HG02588 (cell line): ENCODE results near the gene PPL.

Source experiments
- ATAC-seq: cut with Tn5 transposase; IDR thresholded peaks from one replicate; pipeline ENCODE4 v1.9.1; 2021; ENCODE audit warnings: mild to moderate bottlenecking, moderate library complexity; ENCODE audit not compliant: unreplicated experiment

Gene PPL

DNA sequence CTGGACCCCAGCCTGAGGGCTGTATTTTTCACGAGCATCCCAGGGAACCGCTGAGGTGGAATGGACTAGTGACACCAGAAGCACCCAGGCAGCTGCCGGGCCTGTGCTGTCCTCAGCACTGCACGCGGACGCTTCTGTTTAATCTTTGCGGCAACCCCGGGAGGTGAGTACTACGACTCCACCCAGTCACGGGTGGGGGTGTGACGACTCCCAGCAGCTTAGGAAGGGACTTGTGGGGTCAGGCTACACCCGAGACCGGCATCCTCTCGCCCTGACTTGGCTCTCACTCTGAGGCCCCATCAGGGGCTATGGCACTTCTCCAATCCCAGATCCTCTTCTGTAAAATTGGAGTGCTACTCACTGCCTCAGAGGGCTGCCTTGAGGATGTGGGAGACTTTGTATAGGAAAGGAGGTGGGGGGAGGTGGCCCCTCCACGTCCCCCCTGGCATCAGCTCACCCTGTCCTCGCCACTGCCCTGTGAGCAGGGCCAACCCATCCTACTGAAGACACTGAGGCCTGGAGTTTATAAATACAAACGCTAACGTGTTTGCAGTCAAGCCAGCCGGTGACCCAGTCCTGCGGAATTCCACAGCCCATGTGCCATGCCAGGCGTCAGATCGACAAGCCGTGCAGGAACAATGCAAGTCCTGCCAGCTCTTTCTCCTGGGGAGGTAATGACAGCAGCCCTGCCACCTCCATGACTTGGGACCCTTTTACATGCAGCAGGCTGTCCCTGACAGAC lies 44.4 kb downstream of the PPL start:
- no peak for ATAC-seq

DNA sequence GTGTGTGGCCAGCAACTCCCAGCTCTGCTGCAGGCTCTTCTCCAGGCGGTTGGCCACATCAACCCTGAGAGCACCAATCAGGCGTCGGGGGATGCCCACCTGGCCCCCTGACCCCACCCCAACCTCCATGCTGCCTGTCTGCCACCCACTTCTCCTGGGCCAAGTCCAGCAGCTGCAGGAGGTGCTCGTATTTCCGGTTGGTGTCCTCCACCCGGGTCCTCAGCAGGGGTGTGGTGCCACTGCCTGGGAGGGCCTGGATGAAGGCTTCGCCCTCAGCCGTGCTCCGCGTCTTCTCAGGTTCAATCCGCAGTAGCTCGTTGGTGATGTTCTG lies 45.1 kb downstream of the PPL start:
- ATAC-seq, result no peak

DNA sequence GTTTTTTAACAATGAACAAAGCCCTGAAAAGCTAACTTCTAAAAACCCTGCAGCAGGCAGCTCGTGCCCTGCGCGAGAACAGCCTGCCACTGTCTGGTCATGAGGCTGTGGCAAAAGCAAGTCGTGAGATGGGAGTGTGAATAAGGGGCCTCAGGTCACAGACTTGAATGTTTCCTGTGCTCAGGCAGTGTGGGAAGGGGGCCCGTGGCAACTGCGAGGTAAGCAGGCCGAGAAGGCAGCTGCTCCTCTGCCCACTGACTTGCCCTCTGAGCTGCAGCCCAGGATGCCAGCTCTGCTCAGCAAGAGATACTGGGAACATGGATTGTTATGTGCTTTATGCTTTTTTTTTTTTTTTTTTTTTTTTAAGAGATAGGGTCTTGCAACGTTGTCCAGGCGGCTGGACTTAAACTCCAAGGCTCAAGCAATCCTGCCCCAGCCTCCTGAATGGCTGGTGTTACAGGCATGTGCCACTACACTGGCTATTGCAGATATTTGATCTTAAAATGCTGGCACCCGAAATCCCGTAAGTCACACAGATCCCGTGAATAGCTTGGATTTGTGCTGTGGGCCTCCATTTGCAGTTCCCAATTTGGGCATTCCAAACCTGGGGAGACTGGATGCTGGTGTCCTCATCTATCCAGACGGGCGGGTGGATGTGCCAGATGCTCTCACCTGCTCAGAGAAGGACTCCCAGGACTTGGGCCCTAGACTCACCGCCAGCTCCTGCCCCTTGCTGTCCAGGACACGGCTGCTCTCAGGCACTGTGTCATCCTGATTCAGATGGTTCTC lies 45.7 kb downstream of the PPL start:
- no peak for ATAC-seq

DNA sequence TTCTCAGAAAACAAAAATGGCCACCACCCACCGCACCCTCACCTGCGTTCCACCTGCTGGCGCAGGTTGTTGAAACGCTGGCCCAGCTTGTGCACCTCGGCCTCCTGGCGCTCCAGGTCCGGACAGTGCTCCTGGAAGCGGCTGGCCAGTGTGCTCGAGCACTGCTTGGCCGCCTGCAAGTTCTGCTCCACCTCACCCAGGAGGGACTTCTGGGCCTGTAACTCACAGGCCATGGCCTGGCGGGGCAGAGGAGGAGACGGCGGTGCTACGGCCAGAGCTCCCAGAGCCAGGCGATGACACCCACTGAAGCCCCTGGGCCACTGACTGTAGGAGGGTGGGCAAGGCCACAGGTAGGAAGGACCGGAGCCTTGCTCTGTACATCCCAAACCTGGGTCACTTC lies 46.3 kb downstream of the PPL start:
- no peak for ATAC-seq

DNA sequence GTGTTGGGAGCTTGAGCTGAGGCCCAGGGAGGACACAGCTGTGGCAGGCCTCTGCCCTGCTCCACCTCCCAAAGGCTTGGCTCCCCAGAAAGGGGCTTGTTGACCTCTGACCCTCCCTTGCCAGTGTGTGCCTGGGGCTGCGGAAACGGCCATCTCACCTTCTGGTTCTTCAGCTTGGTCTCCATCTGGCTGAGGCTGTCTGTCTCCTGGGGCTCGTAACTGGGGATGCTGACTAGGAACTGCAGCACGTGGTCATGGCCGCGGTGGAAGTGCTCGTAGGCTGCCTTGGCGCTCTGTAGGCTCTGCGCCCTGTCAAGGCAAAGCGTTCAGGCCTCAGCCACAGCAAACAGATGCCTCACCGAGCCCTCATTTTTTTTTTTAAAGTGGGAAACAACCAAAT lies 46.9 kb downstream of the PPL start:
- ATAC-seq, result no peak

DNA sequence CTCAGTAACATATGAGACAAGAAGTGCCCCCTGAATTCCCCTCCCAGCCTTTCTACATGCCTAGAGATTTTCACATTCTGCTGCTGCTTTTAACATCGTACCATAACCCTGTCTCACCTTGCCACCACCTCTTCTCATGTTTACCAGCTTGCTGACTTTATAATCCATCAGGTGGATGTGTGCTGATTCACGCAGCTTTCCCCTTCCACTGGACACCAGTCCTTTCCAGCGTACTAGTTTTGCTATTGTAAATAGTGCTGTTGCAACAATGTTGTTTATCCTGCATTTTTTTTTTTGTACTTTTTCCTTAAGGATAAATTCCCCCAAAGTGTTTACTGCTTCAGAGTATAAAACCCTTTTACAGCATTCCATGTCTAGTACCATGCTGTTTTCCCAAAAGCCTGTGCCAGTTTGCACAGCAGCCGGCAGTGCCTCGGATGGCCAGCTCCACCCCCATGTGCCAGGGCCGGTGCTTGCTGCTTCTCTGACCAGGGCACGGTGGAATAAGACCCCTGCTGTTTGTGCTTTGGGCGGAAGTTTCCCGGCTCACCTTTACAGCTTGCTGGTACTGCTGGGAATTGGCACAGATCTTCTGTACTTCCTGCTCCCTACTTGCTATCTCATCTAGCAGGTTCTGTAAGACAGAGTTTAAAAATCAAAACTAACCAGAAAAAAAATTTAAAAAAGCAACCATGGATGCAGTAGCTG lies 48.4 kb downstream of the PPL start:
- no peak for ATAC-seq

DNA sequence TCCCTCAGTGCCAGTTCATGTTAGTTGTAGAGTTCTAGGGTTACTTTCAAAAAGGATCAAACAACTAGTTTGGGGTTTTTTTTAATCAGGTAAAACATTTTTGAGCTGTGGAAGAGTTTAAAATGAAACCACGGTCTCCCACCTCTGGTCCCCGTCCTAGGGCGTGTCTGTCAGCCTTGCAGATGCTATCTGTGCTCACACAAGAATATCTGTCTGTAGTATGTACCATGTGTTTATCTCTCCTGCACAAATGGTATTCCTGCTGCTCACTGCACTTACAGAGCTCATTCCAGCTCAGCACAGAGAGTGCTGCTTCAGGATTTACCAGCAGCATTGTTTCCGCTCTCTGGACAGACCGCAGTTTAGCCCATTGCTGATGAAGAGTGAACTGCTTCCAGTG lies 50.8 kb downstream of the PPL start:
- no peak for ATAC-seq

DNA sequence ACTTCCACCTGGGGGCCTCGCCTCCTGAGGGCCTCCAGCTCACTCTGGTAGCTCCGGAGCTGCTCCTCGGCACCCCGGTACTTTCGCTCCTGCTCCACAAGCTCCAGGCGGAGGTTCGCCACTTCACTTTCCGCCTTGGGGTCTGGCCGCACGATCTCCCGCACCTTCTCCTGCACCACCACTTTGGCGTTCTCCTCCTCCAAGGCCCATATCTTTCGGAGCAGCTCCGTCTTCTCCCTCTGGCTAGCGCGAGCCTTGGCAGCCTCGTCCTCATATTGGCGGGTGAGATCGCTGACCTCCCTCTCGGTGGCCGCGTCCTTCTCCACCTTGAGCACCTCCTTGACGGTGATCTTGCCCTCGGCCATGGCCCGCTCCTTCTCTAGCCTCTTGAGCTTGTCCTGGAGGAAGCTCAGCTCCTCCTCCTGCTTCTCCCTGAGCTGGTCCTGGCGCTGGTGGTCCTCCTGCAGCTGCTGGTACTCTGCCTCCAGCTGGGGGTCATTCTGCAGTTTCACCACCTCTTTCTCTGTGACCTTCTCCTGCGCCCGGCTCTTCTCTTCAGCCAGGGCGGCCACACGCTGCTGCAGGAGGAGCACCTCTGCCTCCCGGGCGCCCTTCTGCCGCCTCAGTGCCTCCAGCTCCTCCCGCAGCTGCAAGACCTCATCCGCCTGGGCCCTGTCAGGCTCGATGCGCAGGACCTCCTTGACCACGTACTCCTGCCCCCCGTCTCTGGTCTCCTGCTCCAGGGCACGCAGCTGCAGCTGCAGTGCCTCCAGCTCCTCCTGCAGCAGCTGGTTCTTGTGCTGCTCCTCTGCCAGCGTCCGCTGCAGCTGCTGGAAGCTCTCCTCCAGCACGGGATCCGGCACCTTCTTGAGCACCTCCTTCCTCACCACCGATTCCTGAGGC lies 51.7 kb downstream of the PPL start:
- no peak for ATAC-seq

DNA sequence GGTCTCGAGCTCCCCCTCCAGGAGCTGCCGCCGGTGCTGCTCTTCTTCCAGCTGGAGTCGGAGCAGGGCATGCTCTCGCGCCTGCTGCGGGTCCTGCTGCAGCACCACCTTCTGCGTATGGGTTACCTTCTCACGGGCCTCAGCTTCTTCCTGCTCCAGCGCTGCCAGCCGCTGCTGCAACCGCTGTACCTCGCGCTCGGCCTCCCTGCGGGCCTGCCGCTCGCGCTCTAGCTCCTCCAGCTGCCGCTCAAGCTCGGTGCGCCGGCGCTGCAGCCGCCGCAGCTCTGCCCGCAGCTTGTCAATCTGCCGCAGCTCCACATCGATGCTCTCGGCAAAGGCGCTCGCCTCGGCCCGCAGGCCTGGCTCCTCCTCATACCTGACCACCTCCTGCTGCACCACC lies 52.7 kb downstream of the PPL start:
- ATAC-seq, result no peak

DNA sequence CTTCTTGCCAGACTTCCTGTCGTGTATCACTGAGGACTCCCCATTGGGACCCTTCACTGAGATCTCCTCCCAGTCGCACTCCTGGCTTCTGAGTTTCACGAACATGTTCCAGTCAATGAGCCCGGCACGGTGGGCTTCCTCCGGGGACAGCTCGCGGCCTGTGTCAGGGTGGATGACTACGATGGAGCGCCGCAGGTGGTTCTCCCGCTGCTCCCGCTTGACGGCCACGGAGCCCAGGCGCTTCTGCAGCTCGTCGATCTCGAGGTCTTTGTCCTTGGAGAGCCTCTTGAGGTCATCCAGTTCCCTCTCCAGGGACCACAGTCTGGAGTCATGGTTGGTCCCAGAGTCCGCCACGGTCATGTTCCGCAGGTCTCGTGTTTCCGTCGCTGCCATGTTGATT lies 53.4 kb downstream of the PPL start:
- ATAC-seq, result no peak

DNA sequence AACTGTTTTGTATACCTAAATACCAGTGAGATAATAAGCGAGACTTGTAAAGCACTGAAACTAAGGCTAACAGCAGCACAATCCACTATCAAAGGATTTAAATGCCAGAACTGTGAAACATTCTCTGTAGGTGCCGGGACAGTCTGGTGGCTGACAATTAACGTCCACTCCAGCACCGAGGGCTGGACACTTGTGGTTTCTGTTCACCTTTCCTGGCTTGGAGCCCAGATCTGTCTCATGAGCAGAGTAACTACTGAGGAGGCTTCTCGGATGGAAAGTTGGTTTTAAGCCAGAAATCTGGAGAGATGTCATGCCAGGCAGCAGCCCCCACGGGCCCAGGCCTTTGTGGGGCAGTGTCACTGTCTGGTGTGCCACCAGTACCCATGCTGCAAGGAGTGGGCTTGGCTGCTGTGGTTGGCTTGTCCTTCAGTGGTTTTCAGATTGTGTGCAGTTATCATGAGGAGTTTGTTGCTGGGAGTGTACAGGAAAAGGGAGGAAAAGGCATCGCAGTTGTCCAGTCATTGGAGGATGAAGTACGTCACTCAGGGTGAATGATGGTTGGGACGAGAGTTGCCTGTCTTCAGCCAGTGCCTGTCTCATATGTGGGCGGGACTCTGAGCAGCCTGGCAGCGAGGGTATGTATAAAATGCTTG lies 54.2 kb downstream of the PPL start:
- ATAC-seq, result no peak

DNA sequence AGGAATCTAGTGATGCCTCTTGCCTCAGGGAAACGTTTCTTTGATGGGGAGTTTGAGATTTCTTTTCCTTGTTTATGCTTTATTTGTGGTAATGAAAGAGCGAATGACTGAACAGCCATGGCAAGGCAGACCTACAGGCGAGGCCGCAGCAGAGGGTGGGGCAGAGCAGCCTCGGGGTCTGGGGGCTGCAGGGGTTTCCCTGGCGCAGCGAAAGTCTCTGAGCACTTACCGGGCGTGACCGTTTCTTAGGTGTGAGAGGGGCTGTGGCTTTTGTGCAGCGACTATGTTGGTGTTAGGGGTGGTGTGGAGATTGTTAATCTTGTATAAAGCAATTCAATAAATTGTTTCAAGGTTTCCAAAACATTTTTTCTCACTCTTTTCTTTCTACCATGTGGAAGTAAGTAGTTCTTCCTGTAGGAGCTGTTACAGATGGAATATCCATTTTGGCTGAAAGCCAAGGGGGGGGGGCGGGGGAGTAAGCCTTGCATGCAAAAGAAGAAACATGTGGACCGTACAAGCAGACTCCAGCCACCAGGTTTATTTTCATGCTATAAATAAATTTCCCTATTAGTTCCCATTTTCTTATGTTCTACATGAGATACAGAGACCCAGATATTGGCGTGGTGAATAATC lies 54.8 kb downstream of the PPL start:
- ATAC-seq, result no peak

DNA sequence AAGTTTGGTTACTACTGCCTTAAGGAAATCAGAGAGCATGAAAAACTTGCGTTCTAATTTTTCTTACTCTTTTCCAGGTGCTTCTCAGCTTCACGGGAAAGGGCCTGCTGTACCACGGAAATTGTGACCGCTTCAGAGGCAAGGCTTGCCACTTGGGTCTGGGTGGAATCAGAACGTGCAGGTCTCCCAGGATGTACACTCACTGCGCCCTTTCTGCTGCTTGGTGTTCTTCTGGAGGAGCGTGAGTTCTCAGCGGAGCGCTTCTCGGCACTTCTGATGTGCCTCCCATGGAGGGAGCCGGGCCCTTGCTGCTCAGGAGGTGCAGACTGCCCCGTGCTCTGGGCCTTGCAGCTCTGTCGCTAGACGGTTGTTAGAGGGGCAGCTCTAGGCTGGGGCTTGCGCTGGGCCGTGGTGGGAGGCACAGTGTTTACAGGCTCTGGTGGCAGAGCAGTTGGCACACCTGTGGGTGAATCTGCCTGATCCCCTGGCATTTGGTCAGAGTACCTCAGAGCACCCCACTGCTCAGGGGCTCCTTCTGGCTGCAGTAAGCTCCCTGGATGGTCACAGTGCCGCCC lies 56.9 kb downstream of the PPL start:
- no peak for ATAC-seq

DNA sequence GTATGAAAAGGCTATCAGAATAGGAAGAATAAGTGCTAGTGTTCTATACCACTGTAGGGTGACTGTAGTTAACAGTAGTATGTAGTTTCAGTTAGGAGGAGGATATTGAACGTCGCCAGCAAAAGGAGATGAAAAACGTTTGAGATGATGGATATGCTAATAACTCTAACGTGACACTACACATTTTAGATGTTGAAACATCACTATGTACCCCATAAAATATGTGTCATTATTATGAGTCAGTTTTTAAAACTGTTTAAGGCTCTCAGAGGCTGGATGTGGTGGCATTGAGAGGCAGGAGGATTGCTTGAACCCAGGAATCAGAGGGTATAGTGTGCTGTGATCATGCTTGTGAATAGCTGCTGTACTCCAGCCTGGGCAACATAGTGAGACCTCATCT lies 57.9 kb downstream of the PPL start:
- no peak for ATAC-seq

DNA sequence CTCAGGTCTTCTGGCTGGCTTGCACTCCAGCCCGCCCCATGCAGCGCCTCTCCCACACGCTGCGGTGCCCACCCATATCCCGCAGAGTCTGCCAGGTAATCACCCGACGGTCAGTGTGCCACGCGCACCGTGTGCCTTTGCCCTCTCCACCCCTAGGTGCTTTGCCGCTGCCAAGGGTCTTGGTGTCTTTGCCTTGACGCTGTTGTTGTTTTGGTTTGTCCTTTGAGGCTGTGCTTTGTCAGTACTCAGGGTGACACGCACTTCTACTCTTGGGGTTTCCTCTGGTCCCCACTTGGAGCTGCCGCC lies 59.6 kb downstream of the PPL start:
- ATAC-seq, result no peak

DNA sequence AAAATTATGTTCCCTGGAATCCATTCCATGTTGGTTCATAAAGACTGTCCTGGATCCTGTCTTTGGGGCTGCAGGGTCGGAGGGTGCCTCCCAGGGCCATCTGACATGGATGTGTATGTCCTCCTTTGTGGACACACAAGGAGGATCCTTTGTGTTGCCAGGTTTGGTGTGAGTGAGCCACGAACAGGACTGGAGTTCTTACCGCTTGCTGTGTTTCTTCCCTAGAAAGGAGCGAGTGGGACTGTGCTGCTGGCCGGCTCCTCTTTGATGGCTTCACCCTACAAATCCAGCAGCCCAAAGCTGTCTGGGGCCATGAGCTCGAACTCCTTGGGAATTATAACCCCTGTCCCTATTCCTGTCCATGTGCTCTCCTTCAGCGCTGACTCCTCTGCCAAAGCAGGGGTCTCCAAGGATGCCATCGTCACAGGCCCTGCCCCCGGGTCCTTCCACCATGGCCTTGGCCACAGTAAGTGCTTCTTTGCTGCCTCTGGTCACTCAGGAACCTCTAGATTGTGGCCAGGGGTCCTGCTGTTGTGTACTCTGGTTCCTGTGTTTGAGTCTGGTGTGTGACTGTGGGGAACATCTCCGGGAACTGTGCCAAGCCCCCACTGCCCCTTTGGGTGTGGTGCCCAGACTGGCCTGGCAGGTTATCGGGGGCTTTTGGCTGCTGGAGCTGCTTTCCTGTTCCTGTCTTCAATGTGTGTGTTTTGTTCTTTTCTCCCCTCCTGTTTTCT lies 60.1 kb downstream of the PPL start:
- ATAC-seq, result no peak

DNA sequence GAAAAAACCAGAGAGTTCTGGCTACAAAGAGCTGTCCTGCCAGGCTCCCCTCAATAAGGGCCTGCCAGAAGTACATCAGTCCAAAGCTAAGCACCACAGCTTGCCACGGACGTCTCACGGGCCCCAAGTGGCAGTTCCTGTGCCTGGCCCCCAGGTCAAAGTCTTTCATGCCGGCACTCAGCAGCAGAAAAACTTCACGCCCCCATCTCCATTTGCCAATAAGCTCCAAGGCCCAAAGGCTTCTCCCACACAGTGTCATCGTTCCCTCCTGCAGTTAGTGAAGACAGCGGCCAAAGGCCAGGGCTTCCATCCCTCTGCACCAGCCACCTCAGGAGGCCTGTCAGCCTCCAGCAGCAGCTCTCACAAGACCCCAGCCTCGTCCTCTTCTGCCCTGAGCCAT lies 62.3 kb downstream of the PPL start:
- ATAC-seq, result no peak

DNA sequence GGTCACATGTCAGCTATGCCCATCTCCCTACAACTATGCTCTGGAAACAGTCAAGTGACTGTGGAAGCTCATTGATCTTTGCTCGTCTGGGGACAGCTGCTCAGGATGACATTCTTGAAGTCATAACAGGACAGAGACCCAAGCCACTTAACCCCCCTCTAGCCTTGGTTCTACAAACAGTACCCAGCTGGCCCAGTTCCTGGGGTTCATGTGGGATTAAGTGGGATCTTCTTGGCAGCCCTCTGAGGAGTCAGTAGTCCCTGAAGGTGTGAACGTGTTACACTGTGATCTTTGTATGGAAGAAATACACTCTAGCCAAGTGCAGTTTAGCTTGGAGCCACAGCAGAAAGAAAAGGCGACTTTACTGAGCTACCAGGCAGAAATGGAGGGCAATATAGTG lies 63.9 kb downstream of the PPL start:
- ATAC-seq, result no peak

DNA sequence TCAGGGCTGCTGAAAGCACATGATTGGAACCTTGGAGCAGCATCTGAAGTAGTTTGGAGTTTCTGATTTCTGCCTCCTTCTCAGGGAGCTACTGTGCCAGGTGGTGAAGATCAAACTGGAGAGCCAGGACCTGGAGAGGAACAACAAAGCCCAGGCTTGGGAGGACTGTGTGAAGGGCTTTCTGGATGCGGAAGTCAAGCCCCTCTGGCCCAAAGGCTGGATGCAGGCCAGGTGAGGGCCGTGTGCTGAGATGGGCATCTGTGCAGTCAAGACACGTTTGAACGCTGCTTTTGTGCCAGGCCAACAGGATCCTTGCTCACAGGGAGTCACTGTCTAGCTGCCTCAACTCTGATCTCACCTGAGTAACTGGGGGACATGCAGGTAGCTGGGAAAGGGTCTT lies 65.9 kb downstream of the PPL start:
- no peak for ATAC-seq
